ENCODE results near the gene MMAB.
A peak's percentile ranks its signal among the peaks of the same experiment; 100 is the strongest.

- TF ChIP-seq CTCF (IDR thresholded peaks at IDR 0.05), result peak in 1 of 6 experiments; percentile 40
- TF ChIP-seq POLR2A (IDR thresholded peaks at IDR 0.05), result no peak
Observed at GRCh38 chr12:109612975-109613502, 39.7 kb upstream of the MMAB start.
